B cell (primary cell): ENCODE measurements around the gene UBE2O. TPM values are rescaled to one million over a fixed set of nuclear protein-coding genes. Genes with fewer than 3 reads are reported as not detected.
A peak's percentile ranks its signal among the peaks of the same experiment; 100 is the strongest.

Source experiments
- ATAC-seq: fragments of 200-7000 bp; cut with Tn5 transposase; one replicate; pipeline ENCODE4 v1.10.0; 2021; ENCODE audit warnings: low read depth, mild to moderate bottlenecking, moderate number of reproducible peaks, moderate library complexity
- CTCF ChIA-PET: fragments of 350-600 bp; sonication (Branson Sonifier 250); formaldehyde crosslinking; loops from one replicate; lab custom pipeline; 2021; ENCODE audit warnings: antibody characterized with exemption, inconsistent platforms; lab: Charles Lee
- POLR2A ChIA-PET: fragments of 350-600 bp; sonication (Branson Sonifier 250); formaldehyde crosslinking; loops from one replicate; lab custom pipeline; 2021; ENCODE audit warnings: antibody characterized with exemption; lab: Charles Lee
- DNase-seq: peaks from one replicate; pipeline ENCODE4 v3.0.0; 2013
- H2AFZ ChIP-seq: 2 replicates; pipeline ENCODE4 v1.6.1; 2012; ENCODE audit warnings: mild to moderate bottlenecking, low read depth, low read length; ENCODE audit not compliant: insufficient read depth, poor library complexity, severe bottlenecking
- H3K27ac ChIP-seq, 2 donors: 1 replicate in 1 of 2; 2 replicates in 1 of 2; pipeline ENCODE4 v1.5.1; 2012 to 2013; ENCODE audit warnings: low read length in 2 of 2, mild to moderate bottlenecking in 2 of 2, moderate library complexity in 1 of 2
- H3K27me3 ChIP-seq, 4 experiments: fragments of 200-600 bp in 1 of 4; sonication (generic) in 1 of 4; replicated peaks in 1 of 4; 1 replicate in 2 of 4; 2 replicates in 2 of 4; pipeline versions ENCODE4 v1.6.1 to v1.7.0; 2013 to 2016; ENCODE audit warnings: low read length in 3 of 4, mild to moderate bottlenecking in 2 of 4, mixed read lengths in 1 of 4, moderate library complexity in 1 of 4; ENCODE audit not compliant: insufficient read depth in 4 of 4, control insufficient read depth in 3 of 4; ENCODE audit errors: control extremely low read depth in 1 of 4
- H3K36me3 ChIP-seq, 2 experiments: replicated peaks in 1 of 2; 1 replicate in 1 of 2; 2 replicates in 1 of 2; pipeline versions ENCODE4 v1.6.1 to v1.7.1; 2013; ENCODE audit warnings: low read length in 1 of 2; ENCODE audit not compliant: insufficient read depth in 2 of 2, control insufficient read depth in 1 of 2; ENCODE audit errors: control extremely low read depth in 1 of 2, extremely low read depth in 1 of 2
- H3K4me1 ChIP-seq, 2 donors: fragments of 200-600 bp in 1 of 2; sonication (generic) in 1 of 2; 1 replicate in 1 of 2; 2 replicates in 1 of 2; pipeline versions ENCODE4 v1.5.1 to v1.6.1; 2013 to 2017; ENCODE audit warnings: low read length in 2 of 2; ENCODE audit not compliant: control insufficient read depth in 2 of 2, insufficient read depth in 2 of 2
- H3K4me2 ChIP-seq: replicated peaks from 2 replicates; pipeline ENCODE3; 2012; ENCODE audit warnings: mild to moderate bottlenecking, low read depth, low read length; ENCODE audit not compliant: poor library complexity, severe bottlenecking
- H3K4me3 ChIP-seq, 5 experiments: fragments of 200-600 bp in 1 of 5; sonication (generic) in 1 of 5; 1 replicate in 3 of 5; 2 replicates in 2 of 5; pipeline versions ENCODE4 v1.5.1 to v1.7.0; 2011 to 2016; ENCODE audit warnings: low read length in 4 of 5, mild to moderate bottlenecking in 4 of 5, low read depth in 2 of 5, control low read depth in 1 of 5, moderate library complexity in 1 of 5; ENCODE audit not compliant: insufficient read depth in 1 of 5; ENCODE audit errors: control extremely low read depth in 1 of 5, extremely low read depth in 1 of 5
- H3K79me2 ChIP-seq: fragments of 200-600 bp; sonication (generic); one replicate; pipeline ENCODE4 v1.6.0; 2016; ENCODE audit warnings: low read length; ENCODE audit not compliant: control insufficient read depth, insufficient read depth
- H3K9ac ChIP-seq: fragments of 200-600 bp; sonication (generic); 2 replicates; pipeline ENCODE4 v1.6.1; 2017; ENCODE audit warnings: mild to moderate bottlenecking, low read length, moderate library complexity
- H3K9me3 ChIP-seq, 3 donors: one replicate each; pipeline versions ENCODE4 v1.6.1 to v1.7.1; 2013; ENCODE audit warnings: low read length in 2 of 3; ENCODE audit not compliant: control insufficient read depth in 2 of 3, insufficient read depth in 1 of 3; ENCODE audit errors: control extremely low read depth in 1 of 3
- H4K20me1 ChIP-seq: 2 replicates; pipeline ENCODE4 v1.6.0; 2012; ENCODE audit warnings: mild to moderate bottlenecking, low read length; ENCODE audit not compliant: insufficient read depth, control insufficient read depth, poor library complexity, severe bottlenecking
- H3K27ac Mint-ChIP-seq: one replicate; pipeline ENCODE4 v1.8.0; 2021; ENCODE audit warnings: mixed read lengths
- H3K27me3 Mint-ChIP-seq: one replicate; pipeline ENCODE4 v1.8.0; 2021; ENCODE audit warnings: mixed read lengths
- H3K4me1 Mint-ChIP-seq: one replicate; pipeline ENCODE4 v1.8.0; 2021; ENCODE audit warnings: mixed read lengths
- H3K4me3 Mint-ChIP-seq: one replicate; pipeline ENCODE4 v1.8.0; 2021; ENCODE audit warnings: mixed read lengths
- H3K9me3 Mint-ChIP-seq: one replicate; pipeline ENCODE4 v1.8.0; 2022; ENCODE audit warnings: mixed read lengths; ENCODE audit not compliant: insufficient read depth
- CTCF ChIP-seq: fragments of 200-600 bp; IDR thresholded peaks from one replicate; pipeline ENCODE4 v1.8.0; 2022; ENCODE audit warnings: antibody characterized with exemption, mild to moderate bottlenecking
- EZH2 ChIP-seq: IDR thresholded peaks from 2 replicates; pipeline ENCODE4 v1.6.1; 2012; ENCODE audit warnings: borderline replicate concordance, low read depth, mild to moderate bottlenecking, moderate library complexity, low read length; ENCODE audit not compliant: insufficient read depth, poor library complexity, severe bottlenecking
- WGBS: methylation state at CpG from one replicate; pipeline ENCODE4 v1.1.5; 2013; ENCODE audit warnings: missing lambda C conversion rate; ENCODE audit not compliant: insufficient coverage; 5-methylcytosine and 5-hydroxymethylcytosine counted together
- intact Hi-C: fragments of 100-400 bp; cut with micrococcal nuclease; formaldehyde crosslinking; loops from one replicate; pipeline ENCODE4 v1.10.0; 2022
- polyA plus RNA-seq: library from polyadenylated mRNA; depleted of rRNA; stranded (reverse); fragments of >200 nt; gene quantifications from 2 replicates; pipeline ENCODE4 v1.2.3, GENCODE V29; 2012
- total RNA-seq, 2 donors: library from RNA; stranded (reverse); fragments of 120-200 nt in 1 of 2; gene quantifications; 1 replicate in 1 of 2; 2 replicates in 1 of 2; pipeline versions ENCODE4 v1.2.3 to v1.2.4, GENCODE V29; 2013 to 2022

The UBE2O gene
- total and polyA plus RNA-seq, 2 donors (not counting 1 experiment from before 2014, with no cell fraction given) = 41.3 to 54.0 TPM

- Mint-ChIP-seq H3K4me3 (peak overlapping the region; percentile 78), H3K27me3 (peaks cover 7% of the 10 kb centered on the region), H3K27ac (no peak overlapping the region), H3K9me3 (no peaks in the 10 kb centered on the region), H3K4me1 (peaks cover 17% of the 10 kb centered on the region)
- WGBS = 50% methylated on average over 52 of the region's 52 CpGs
- Histone ChIP-seq H3K4me1 (peaks cover 26 to 29% of the 10 kb centered on the region in 2 donors), H3K27ac (no peak overlapping the region), H3K4me3 (peak overlapping the region in 4 of 5 experiments; percentile 40 to 71 (median 60)), H3K27me3 (peaks cover 0 to 24% (median 8%) of the 10 kb centered on the region in 4 experiments), H2AFZ (peak overlapping the region; percentile 85), H3K9me3 (no peaks in the 10 kb centered on the region), H4K20me1 (peaks cover 11% of the 10 kb centered on the region), H3K9ac (peak overlapping the region; percentile 70), H3K4me2 (peak overlapping the region; percentile 100), H3K79me2 (no peaks in the 10 kb centered on the region), H3K36me3 (peaks cover 0 to 11% of the 10 kb centered on the region in 2 experiments)
- intact Hi-C loops = no loop called here
- TF ChIP-seq CTCF = peak; percentile 91
- no peak for TF ChIP-seq EZH2
- peak; percentile 89 for DNase-seq
- ChIA-PET CTCF (interaction anchor here (0.8 to 10.1 kb wide), 19 partner anchors 9 to 172 kb away, joined by 3 to 94 read pairs (median 5); partner anchors contain the start of genes PRPSAP1 and UBE2O), POLR2A (interaction anchor here (0.7 to 2.0 kb wide), 4 partner anchors 12 to 119 kb away, joined by 4 to 12 read pairs (median 5); partner anchors contain the start of gene PRPSAP1)
- ATAC-seq = peak; percentile 45
Observed at GRCh38 chr17:76385892-76386786, 66.8 kb downstream of the UBE2O start.
